GM12878 (cell line): ENCODE measurements around the gene SVIP. TPM values are rescaled to one million over a fixed set of nuclear protein-coding genes. Genes with fewer than 3 reads are reported as not detected.

Source experiments
- ATAC-seq: fragments of 200-7000 bp; cut with Tn5 transposase; 3 replicates; pipeline ENCODE4 v1.9.1; 2020; ENCODE audit warnings: mild to moderate bottlenecking, moderate library complexity
- BruUV-seq: library from RNA; stranded (reverse); fragments of 400-500 nt; replicated peaks from 2 replicates; lab custom pipeline; 2021; lab: Mats Ljungman, UMichigan
- CTCF ChIA-PET: fragments of 300-600 bp; sonication (Branson Sonifier 250); formaldehyde crosslinking; extraction: SDS; loops from one replicate; lab custom pipeline; 2021; ENCODE audit warnings: inconsistent platforms; lab: Yijun Ruan, JAX
- POLR2A ChIA-PET: fragments of 350-600 bp; formaldehyde crosslinking; extraction: SDS; loops from one replicate; lab custom pipeline; 2021; ENCODE audit warnings: inconsistent platforms; lab: Charles Lee
- RAD21 ChIA-PET: fragments of 300-600 bp; sonication (Branson Sonifier 250); formaldehyde crosslinking; loops from one replicate; lab custom pipeline; 2023; ENCODE audit warnings: antibody characterized with exemption; ENCODE audit not compliant: unreplicated experiment; lab: Charles Lee
- SMC1A ChIA-PET: fragments of 300-600 bp; sonication (Branson Sonifier 250); formaldehyde crosslinking; loops from one replicate; lab custom pipeline; 2023; ENCODE audit not compliant: unreplicated experiment, uncharacterized antibody; lab: Charles Lee
- DNase-seq: peaks from one replicate; pipeline ENCODE4 v3.0.0-alpha.2; 2011; ENCODE audit warnings: low read depth, low spot score
- FAIRE-seq: peaks from 3 replicates; lab custom pipeline; 2011; peaks lifted over from hg19 to GRCh38; lab: Jason Lieb, UNC
- H2AFZ ChIP-seq: 2 replicates; pipeline ENCODE4 v1.6.0; 2011; ENCODE audit warnings: low read depth, low read length, control low read depth; ENCODE audit not compliant: control insufficient read depth
- H3K27ac ChIP-seq: 2 replicates; pipeline ENCODE4 v1.5.1; 2011; ENCODE audit warnings: control low read depth; ENCODE audit not compliant: control insufficient read depth, insufficient read depth
- H3K27me3 ChIP-seq, 2 experiments: replicated peaks in 1 of 2; 2 replicates each; pipeline versions ENCODE4 v1.6.0 to v1.6.1; 2011; ENCODE audit warnings: low read length in 1 of 2; ENCODE audit not compliant: control insufficient read depth in 2 of 2, insufficient read depth in 2 of 2
- H3K36me3 ChIP-seq, 2 experiments: 2 replicates each; pipeline ENCODE4 v1.5.1; 2011; ENCODE audit warnings: low read length in 1 of 2; ENCODE audit not compliant: control insufficient read depth in 2 of 2, insufficient read depth in 2 of 2
- H3K4me1 ChIP-seq: 2 replicates; pipeline ENCODE4 v1.6.1; 2011; ENCODE audit warnings: mild to moderate bottlenecking, low read length, moderate library complexity, mixed read lengths; ENCODE audit not compliant: control insufficient read depth, insufficient read depth
- H3K4me2 ChIP-seq: 2 replicates; pipeline ENCODE4 v1.6.0; 2011; ENCODE audit warnings: control low read depth; ENCODE audit not compliant: control insufficient read depth, insufficient read depth
- H3K4me3 ChIP-seq: fragments of 200-600 bp; sonication (generic); 2 replicates; pipeline ENCODE4 v1.5.1; 2016
- H3K79me2 ChIP-seq: 2 replicates; pipeline ENCODE4 v1.6.0; 2011; ENCODE audit warnings: low read length; ENCODE audit not compliant: control insufficient read depth, insufficient read depth
- H3K9ac ChIP-seq: 2 replicates; pipeline ENCODE4 v1.8.0; 2011; ENCODE audit warnings: low read length, control low read depth, mixed read lengths; ENCODE audit not compliant: control insufficient read depth, insufficient read depth
- H3K9me3 ChIP-seq: replicated peaks from 3 replicates; pipeline ENCODE4 v1.5.1; 2011; ENCODE audit warnings: mild to moderate bottlenecking, low read length; ENCODE audit not compliant: control insufficient read depth, insufficient read depth
- H4K20me1 ChIP-seq: 2 replicates; pipeline ENCODE4 v1.6.0; 2011; ENCODE audit not compliant: control insufficient read depth, insufficient read depth
- BACH1 ChIP-seq: fragments of 450-650 bp; IDR thresholded peaks from 2 replicates; pipeline ENCODE4 v1.6.1; 2017; ENCODE audit warnings: mild to moderate bottlenecking, borderline replicate concordance
- E2F8 ChIP-seq: fragments of 450-650 bp; IDR thresholded peaks from 2 replicates; pipeline ENCODE4 v1.6.1; 2018; ENCODE audit warnings: mild to moderate bottlenecking, low read depth, moderate library complexity; ENCODE audit not compliant: partially characterized antibody
- E4F1 ChIP-seq: fragments of 450-650 bp; IDR thresholded peaks from 2 replicates; pipeline ENCODE4 v1.6.1; 2018; ENCODE audit warnings: borderline replicate concordance, mild to moderate bottlenecking; ENCODE audit not compliant: partially characterized antibody
- ESRRA ChIP-seq: IDR thresholded peaks from 2 replicates; pipeline ENCODE4 v1.6.1; 2012; ENCODE audit warnings: mild to moderate bottlenecking, low read length, improper control_type of control experiment
- HDAC2 ChIP-seq: fragments of 200-600 bp; sonication (generic); IDR thresholded peaks from 2 replicates; pipeline ENCODE4 v1.6.1; 2017
- HDAC6 ChIP-seq: fragments of 200-600 bp; sonication (generic); IDR thresholded peaks from one replicate; pipeline ENCODE4 v1.8.0; 2017; ENCODE audit warnings: antibody characterized with exemption; ENCODE audit not compliant: unreplicated experiment
- MTA2 ChIP-seq: fragments of 450-650 bp; IDR thresholded peaks from 2 replicates; pipeline ENCODE4 v1.6.1; 2016; ENCODE audit warnings: low read depth, mild to moderate bottlenecking, moderate library complexity
- MYB ChIP-seq: fragments of 150-350 bp; IDR thresholded peaks from 2 replicates; pipeline ENCODE4 v1.6.1; 2014; ENCODE audit warnings: mild to moderate bottlenecking, low read depth, low read length, borderline replicate concordance
- NR2C1 ChIP-seq: fragments of 450-650 bp; IDR thresholded peaks from 2 replicates; pipeline ENCODE4 v1.6.1; 2017; ENCODE audit warnings: antibody characterized with exemption, mild to moderate bottlenecking, moderate library complexity
- NR2C2 ChIP-seq: IDR thresholded peaks from 2 replicates; pipeline ENCODE4 v1.6.1; 2011; ENCODE audit warnings: borderline replicate concordance, low read depth; ENCODE audit not compliant: control insufficient read depth, insufficient read length
- SRF ChIP-seq, 2 experiments: IDR thresholded peaks; 2 replicates each; pipeline ENCODE4 v1.6.1; 2011; ENCODE audit warnings: low read depth in 2 of 2, low read length in 2 of 2, mild to moderate bottlenecking in 1 of 2, moderate library complexity in 1 of 2
- STAT1 ChIP-seq: fragments of 450-650 bp; conservative IDR thresholded peaks from 2 replicates; pipeline ENCODE4 v1.6.1; 2014; ENCODE audit warnings: antibody characterized with exemption, mild to moderate bottlenecking
- STAT3 ChIP-seq: IDR thresholded peaks from 2 replicates; pipeline ENCODE4 v1.6.1; 2011; ENCODE audit warnings: low read depth, low read length, improper control_type of control experiment
- USF1 ChIP-seq: IDR thresholded peaks from 2 replicates; pipeline ENCODE4 v1.6.1; 2011; ENCODE audit warnings: borderline replicate concordance, low read depth, mild to moderate bottlenecking, moderate library complexity, mixed read lengths, low read length; ENCODE audit not compliant: insufficient read depth; ENCODE audit errors: extremely low read length
- YBX1 ChIP-seq: fragments of 450-650 bp; IDR thresholded peaks from 2 replicates; pipeline ENCODE4 v1.6.1; 2016; ENCODE audit warnings: antibody characterized with exemption
- ZNF207 ChIP-seq: fragments of 450-650 bp; IDR thresholded peaks from 2 replicates; pipeline ENCODE4 v1.6.1; 2014; ENCODE audit warnings: antibody characterized with exemption, mild to moderate bottlenecking, borderline replicate concordance
- WGBS: methylation state at CpG from one replicate; pipeline ENCODE4 v1.1.6; 2016; ENCODE audit warnings: low lambda C conversion rate; ENCODE audit not compliant: insufficient replicate concordance, insufficient coverage; ENCODE audit errors: missing lambda C conversion rate; 5-methylcytosine and 5-hydroxymethylcytosine counted together
- in situ Hi-C: fragments of 300-500 bp; cut with MboI; formaldehyde crosslinking; loops from 9 replicates; pipeline ENCODE4 v1.14.3; 2018; ENCODE audit warnings: mixed read lengths
- intact Hi-C: fragments of 100-400 bp; cut with micrococcal nuclease; formaldehyde crosslinking; loops from one replicate; pipeline ENCODE4 v1.14.2; 2022; ENCODE audit not compliant: unreplicated experiment
- polyA plus RNA-seq, 11 experiments: library from polyadenylated mRNA; depleted of rRNA in 4 of 11; unstranded in 6 of 11; stranded (reverse) in 5 of 11; fragments of >200 nt; fragmentation: Nextera tagmentation in 4 of 11; fragmentation: Illumina TruSeq in 1 of 11; extraction: Ambion mirVana in 4 of 11; extraction: Trizol in 1 of 11; gene quantifications; 1 replicate in 1 of 11; 2 replicates in 10 of 11; pipeline versions ENCODE4 v1.2.1 to v1.2.3, GENCODE V29; 2011 to 2016; ENCODE audit warnings: inconsistent platforms in 2 of 11, missing spikeins in 2 of 11, low read depth in 1 of 11
- total RNA-seq, 4 experiments: library from RNA; depleted of rRNA in 3 of 4; stranded (reverse); fragments of >200 nt in 3 of 4; fragmentation: Illumina TruSeq in 1 of 4; extraction: Trizol in 1 of 4; gene quantifications; 2 replicates each; pipeline versions ENCODE4 v1.2.1 to v1.2.3, GENCODE V29; 2013 to 2021

The SVIP gene
- total and polyA plus RNA-seq, 10 of the 15 experiments (the other 5 are each of a cell fraction or from before 2014, with no cell fraction given): 17.8 to 78.0 (median 55.4) TPM

- RAD21 ChIA-PET: interaction anchor here (1.1 kb wide), 1 partner anchor 32 kb away, joined by 3 read pairs; no protein-coding TSS in a partner anchor
- no peak for DNase-seq
- Histone ChIP-seq H2AFZ (no peak overlapping the region), H3K9ac (no peak overlapping the region), H3K36me3 (no peaks in the 10 kb centered on the region; a peak in 1 of 4 replicates), H3K9me3 (peaks cover 6% of the 10 kb centered on the region), H3K4me2 (no peak overlapping the region), H3K4me3 (no peak overlapping the region), H3K4me1 (peaks cover 5% of the 10 kb centered on the region; the same call in 1 of the 2 replicates), H3K27me3 (no peaks in the 10 kb centered on the region), H3K27ac (no peak overlapping the region), H3K79me2 (no peaks in the 10 kb centered on the region), H4K20me1 (no peaks in the 10 kb centered on the region)
- intact Hi-C loops: no loop called here
- 71% methylated on average over 3 of the region's 3 CpGs for WGBS
- no peak for ATAC-seq
- BruUV-seq: no TSS peak
- in situ Hi-C loops: no loop called here
- SMC1A ChIA-PET: interaction anchor here (0.6 to 1.7 kb wide), 6 partner anchors 9 to 22 kb away, joined by 3 to 6 read pairs (median 3); no protein-coding TSS in a partner anchor
- POLR2A ChIA-PET: interaction anchor here (0.8 to 1.2 kb wide), 3 partner anchors 9 to 13 kb away, joined by 3 to 5 read pairs (median 3); no protein-coding TSS in a partner anchor
- CTCF ChIA-PET: interaction anchor here (0.9 to 2.3 kb wide), 4 partner anchors 12 to 61 kb away, joined by 3 to 7 read pairs (median 4); partner anchors contain the start of gene SVIP
- no peak for TF ChIP-seq STAT1
- TF ChIP-seq E2F8: no peak
- TF ChIP-seq ZNF207: no peak
- no peak for TF ChIP-seq E4F1
- no peak for TF ChIP-seq YBX1
- no peak for TF ChIP-seq BACH1
- no peak for TF ChIP-seq MYB
- no peak for TF ChIP-seq NR2C2
- TF ChIP-seq NR2C1: no peak
- no peak for TF ChIP-seq STAT3
- no peak for TF ChIP-seq SRF (IDR thresholded peaks at IDR 0.05; ENCODE audit: low read depth in 2 of 2, low read length in 2 of 2)
- TF ChIP-seq ESRRA: no peak
- no peak for TF ChIP-seq HDAC2
- no peak for TF ChIP-seq MTA2
- no peak for TF ChIP-seq USF1
- TF ChIP-seq HDAC6: no peak
- FAIRE-seq: no peak
Observed at GRCh38 chr11:22809893-22810292, 19.7 kb downstream of the SVIP start.
